Middle frontal gyrus (tissue), 1 donor: ENCODE measurements around the gene PSG2.
"Not testable (repeated sequence)": the region's sequence is repeated elsewhere in the genome, so short reads cannot be mapped to it uniquely, and the experiment has no call there.

Source experiments
- DNase-seq: peaks from one replicate; pipeline ENCODE4 v3.0.0-alpha.2; 2015; ENCODE audit warnings: low spot score; ENCODE audit errors: extremely low spot score

Gene PSG2

GRCh38 chr19:43082601-43083000 lies at the start of gene PSG2:
Gene PSG2, minus strand, starts transcription at chr19:43082701. Its CDS starts 132 bp downstream, at chr19:43082569.
- not testable (repeated sequence) for DNase-seq

GRCh38 chr19:43131281-43131842 lies 48.9 kb upstream of the PSG2 start:
- DNase-seq, result not testable (repeated sequence)

- DNase-seq, result not testable (repeated sequence)
These were observed 46.7 kb upstream of the PSG2 start for GRCh38 chr19:43129197-43129596.

GRCh38 chr19:43127336-43127735 lies 44.8 kb upstream of the PSG2 start:
- peak; percentile 12 for DNase-seq

- DNase-seq, result no peak
These were observed 44.2 kb upstream of the PSG2 start for GRCh38 chr19:43126720-43127119.

- no peak for DNase-seq
These were observed 41.9 kb upstream of the PSG2 start for GRCh38 chr19:43124360-43124759.

GRCh38 chr19:43120433-43121026 lies 38.0 kb upstream of the PSG2 start:
- DNase-seq, result not testable (repeated sequence)

- not testable (repeated sequence) for DNase-seq
These were observed 37.0 kb upstream of the PSG2 start for GRCh38 chr19:43119526-43119925.

- not testable (repeated sequence) for DNase-seq
These were observed 33.9 kb upstream of the PSG2 start for GRCh38 chr19:43116421-43116820.

- not testable (repeated sequence) for DNase-seq
These were observed 33.0 kb upstream of the PSG2 start for GRCh38 chr19:43115548-43115947.

GRCh38 chr19:43115064-43115463 lies 32.6 kb upstream of the PSG2 start:
- DNase-seq, result not testable (repeated sequence)

- not testable (repeated sequence) for DNase-seq
These were observed 32.1 kb upstream of the PSG2 start for GRCh38 chr19:43114626-43115025.

GRCh38 chr19:43107401-43107800 lies 24.9 kb upstream of the PSG2 start:
- DNase-seq, result not testable (repeated sequence)

GRCh38 chr19:43105496-43105895 lies 23.0 kb upstream of the PSG2 start:
- DNase-seq, result no peak

- DNase-seq, result not testable (repeated sequence)
These were observed 21.8 kb upstream of the PSG2 start for GRCh38 chr19:43104215-43104850.

- no peak for DNase-seq
These were observed 19.4 kb upstream of the PSG2 start for GRCh38 chr19:43101950-43102349.

- not testable (repeated sequence) for DNase-seq
These were observed 15.9 kb upstream of the PSG2 start for GRCh38 chr19:43098416-43098815.

- DNase-seq, result not testable (repeated sequence)
These were observed 5.3 kb upstream of the PSG2 start for GRCh38 chr19:43087702-43088340.

- DNase-seq, result not testable (repeated sequence)
These were observed 3.5 kb upstream of the PSG2 start for GRCh38 chr19:43085796-43086530.

GRCh38 chr19:43084196-43084832 lies 1.8 kb upstream of the PSG2 start:
- not testable (repeated sequence) for DNase-seq

- not testable (repeated sequence) for DNase-seq
These were observed 1.2 kb upstream of the PSG2 start for GRCh38 chr19:43083721-43084120.
